WTC11 (cell line): ENCODE data around the gene TBL1X.

ENCODE experiments used
- CREB1 ChIP-seq: sonication (generic); formaldehyde crosslinking; IDR thresholded peaks from 2 replicates; pipeline ENCODE4 v1.8.0; 2023; ENCODE audit warnings: mild to moderate bottlenecking, missing genetic modification reagents
- GABPB1 ChIP-seq: sonication (generic); formaldehyde crosslinking; IDR thresholded peaks from 2 replicates; pipeline ENCODE4 v1.8.1; 2023; ENCODE audit warnings: mild to moderate bottlenecking, missing genetic modification reagents
- GTF2I ChIP-seq: fragments of 250-450 bp; sonication (Bioruptor Pico); conservative IDR thresholded peaks from 2 replicates; pipeline ENCODE4 v1.4.0; 2021; ENCODE audit warnings: mild to moderate bottlenecking
- RELA ChIP-seq: sonication (generic); formaldehyde crosslinking; IDR thresholded peaks from 2 replicates; pipeline ENCODE4 v1.8.1; 2022; ENCODE audit warnings: missing genetic modification reagents, mild to moderate bottlenecking, borderline replicate concordance
- ZNF396 ChIP-seq: fragments of 250-450 bp; sonication (Bioruptor Pico); IDR thresholded peaks from 2 replicates; pipeline ENCODE4 v1.8.0; 2021; ENCODE audit warnings: mild to moderate bottlenecking, moderate library complexity, borderline replicate concordance
- ZNF423 ChIP-seq: fragments of 250-450 bp; sonication (Bioruptor Pico); IDR thresholded peaks from 2 replicates; pipeline ENCODE4 v2.1.2; 2022; ENCODE audit warnings: mild to moderate bottlenecking, moderate library complexity
- TF ChIP-seq, protein P1 (sequence below): fragments of 200-600 bp; IDR thresholded peaks from 2 replicates; pipeline ENCODE4 v1.8.0; 2022; ENCODE audit warnings: antibody characterized with exemption
- TF ChIP-seq, protein P2 (sequence below): sonication (generic); formaldehyde crosslinking; IDR thresholded peaks from 2 replicates; pipeline ENCODE4 v1.8.0; 2022; ENCODE audit warnings: mild to moderate bottlenecking, missing genetic modification reagents
- TF ChIP-seq, protein P3 (sequence below): sonication (generic); formaldehyde crosslinking; IDR thresholded peaks from 2 replicates; pipeline ENCODE4 v1.8.1; 2023; ENCODE audit warnings: mild to moderate bottlenecking, moderate library complexity, missing genetic modification reagents

DNA sequence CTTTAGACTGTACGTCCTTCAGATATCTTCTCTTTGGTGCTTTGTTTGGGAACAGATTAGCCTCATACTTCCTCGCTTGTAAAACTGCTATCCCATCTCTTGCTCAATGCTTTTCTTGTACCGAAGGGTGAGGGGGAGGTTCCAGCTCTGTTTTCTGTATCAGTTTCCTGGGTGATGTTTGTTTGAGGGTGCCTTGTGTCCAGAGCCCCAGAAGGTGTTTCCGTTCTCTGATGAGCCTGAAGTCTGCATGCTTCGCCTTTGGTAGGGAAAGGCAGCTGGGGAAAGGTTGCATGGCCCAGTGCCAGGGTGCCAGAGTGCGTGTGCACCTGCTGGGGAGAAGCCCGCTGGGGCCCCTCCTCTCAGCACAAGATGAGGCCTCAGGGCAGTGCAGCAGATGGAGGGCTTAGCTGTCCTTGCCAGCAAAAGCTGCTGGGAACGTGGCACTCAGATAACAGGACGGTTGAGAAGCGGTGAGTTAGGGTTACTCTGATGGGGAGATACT is 73.7 kb downstream of the TBL1X start:
- TF ChIP-seq, protein P1, sequence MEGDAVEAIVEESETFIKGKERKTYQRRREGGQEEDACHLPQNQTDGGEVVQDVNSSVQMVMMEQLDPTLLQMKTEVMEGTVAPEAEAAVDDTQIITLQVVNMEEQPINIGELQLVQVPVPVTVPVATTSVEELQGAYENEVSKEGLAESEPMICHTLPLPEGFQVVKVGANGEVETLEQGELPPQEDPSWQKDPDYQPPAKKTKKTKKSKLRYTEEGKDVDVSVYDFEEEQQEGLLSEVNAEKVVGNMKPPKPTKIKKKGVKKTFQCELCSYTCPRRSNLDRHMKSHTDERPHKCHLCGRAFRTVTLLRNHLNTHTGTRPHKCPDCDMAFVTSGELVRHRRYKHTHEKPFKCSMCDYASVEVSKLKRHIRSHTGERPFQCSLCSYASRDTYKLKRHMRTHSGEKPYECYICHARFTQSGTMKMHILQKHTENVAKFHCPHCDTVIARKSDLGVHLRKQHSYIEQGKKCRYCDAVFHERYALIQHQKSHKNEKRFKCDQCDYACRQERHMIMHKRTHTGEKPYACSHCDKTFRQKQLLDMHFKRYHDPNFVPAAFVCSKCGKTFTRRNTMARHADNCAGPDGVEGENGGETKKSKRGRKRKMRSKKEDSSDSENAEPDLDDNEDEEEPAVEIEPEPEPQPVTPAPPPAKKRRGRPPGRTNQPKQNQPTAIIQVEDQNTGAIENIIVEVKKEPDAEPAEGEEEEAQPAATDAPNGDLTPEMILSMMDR, result no peak
- TF ChIP-seq GABPB1 (CRISPR knock-in tag) (no peak), ZNF423 (CRISPR knock-in tag) (no peak), CREB1 (no peak), RELA (CRISPR knock-in tag) (no peak), ZNF396 (CRISPR knock-in tag) (no peak), GTF2I (CRISPR knock-in tag) (no peak)
- TF ChIP-seq, protein P2, sequence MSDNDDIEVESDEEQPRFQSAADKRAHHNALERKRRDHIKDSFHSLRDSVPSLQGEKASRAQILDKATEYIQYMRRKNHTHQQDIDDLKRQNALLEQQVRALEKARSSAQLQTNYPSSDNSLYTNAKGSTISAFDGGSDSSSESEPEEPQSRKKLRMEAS (CRISPR knock-in tag), result no peak
- TF ChIP-seq, protein P3, sequence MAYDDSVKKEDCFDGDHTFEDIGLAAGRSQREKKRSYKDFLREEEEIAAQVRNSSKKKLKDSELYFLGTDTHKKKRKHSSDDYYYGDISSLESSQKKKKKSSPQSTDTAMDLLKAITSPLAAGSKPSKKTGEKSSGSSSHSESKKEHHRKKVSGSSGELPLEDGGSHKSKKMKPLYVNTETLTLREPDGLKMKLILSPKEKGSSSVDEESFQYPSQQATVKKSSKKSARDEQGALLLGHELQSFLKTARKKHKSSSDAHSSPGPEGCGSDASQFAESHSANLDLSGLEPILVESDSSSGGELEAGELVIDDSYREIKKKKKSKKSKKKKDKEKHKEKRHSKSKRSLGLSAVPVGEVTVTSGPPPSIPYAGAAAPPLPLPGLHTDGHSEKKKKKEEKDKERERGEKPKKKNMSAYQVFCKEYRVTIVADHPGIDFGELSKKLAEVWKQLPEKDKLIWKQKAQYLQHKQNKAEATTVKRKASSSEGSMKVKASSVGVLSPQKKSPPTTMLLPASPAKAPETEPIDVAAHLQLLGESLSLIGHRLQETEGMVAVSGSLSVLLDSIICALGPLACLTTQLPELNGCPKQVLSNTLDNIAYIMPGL (CRISPR knock-in tag), result no peak
